HepG2 (cell line): ENCODE measurements around the gene FUOM. TPM values are rescaled to one million over a fixed set of nuclear protein-coding genes. Genes with fewer than 3 reads are reported as not detected.

Source experiments
- AHR ChIP-seq: IDR thresholded peaks from 2 replicates; pipeline ENCODE4 v1.6.1; 2018; ENCODE audit warnings: missing genetic modification reagents, missing compliant biosample characterization
- CC2D1A ChIP-seq: sonication (generic); formaldehyde crosslinking; IDR thresholded peaks from 2 replicates; pipeline ENCODE4 v1.8.1; 2023; ENCODE audit warnings: mild to moderate bottlenecking, missing genetic modification reagents
- CHCHD3 ChIP-seq: sonication (generic); formaldehyde crosslinking; IDR thresholded peaks from 2 replicates; pipeline ENCODE4 v1.8.0; 2022; ENCODE audit warnings: mild to moderate bottlenecking, missing genetic modification reagents, moderate library complexity
- EP300 ChIP-seq, 3 experiments: sonication (generic) in 1 of 3; formaldehyde crosslinking in 1 of 3; IDR thresholded peaks; 2 replicates each; pipeline versions ENCODE4 v1.5.1 to v1.6.1; 2011 to 2020; ENCODE audit warnings: low read depth in 2 of 3, low read length in 2 of 3, borderline replicate concordance in 1 of 3, improper control_type of control experiment in 1 of 3, mild to moderate bottlenecking in 1 of 3, missing genetic modification reagents in 1 of 3, moderate library complexity in 1 of 3
- LCORL ChIP-seq, 2 experiments: fragments of 450-650 bp in 1 of 2; sonication (generic) in 1 of 2; formaldehyde crosslinking in 1 of 2; IDR thresholded peaks; 2 replicates each; pipeline versions ENCODE4 v1.5.0 to v1.6.1; 2017 to 2020; ENCODE audit warnings: antibody characterized with exemption in 1 of 2, missing genetic modification reagents in 1 of 2
- MED13 ChIP-seq: sonication (generic); formaldehyde crosslinking; IDR thresholded peaks from 2 replicates; pipeline ENCODE4 v1.5.0; 2020; ENCODE audit warnings: missing genetic modification reagents
- MXD1 ChIP-seq: sonication (generic); formaldehyde crosslinking; IDR thresholded peaks from 2 replicates; pipeline ENCODE4 v1.4.0; 2020; ENCODE audit warnings: mild to moderate bottlenecking, missing genetic modification reagents
- NFE2 ChIP-seq: sonication (generic); formaldehyde crosslinking; IDR thresholded peaks from 2 replicates; pipeline ENCODE4 v1.4.0; 2020; ENCODE audit warnings: missing genetic modification reagents
- PHF5A ChIP-seq: IDR thresholded peaks from one replicate; pipeline ENCODE4 v1.6.1; 2018; ENCODE audit warnings: low read depth, missing genetic modification reagents; ENCODE audit not compliant: unreplicated experiment
- PTBP1 ChIP-seq: fragments of 200-400 bp; formaldehyde crosslinking; IDR thresholded peaks from 2 replicates; pipeline ENCODE4 v1.6.1; 2018; ENCODE audit warnings: low read length, low read depth; ENCODE audit not compliant: poor library complexity, severe bottlenecking
- TEAD3 ChIP-seq: optimal IDR thresholded peaks from 2 replicates; pipeline ENCODE3; 2016; ENCODE audit warnings: borderline replicate concordance
- TP53 ChIP-seq: sonication (generic); formaldehyde crosslinking; conservative IDR thresholded peaks from 2 replicates; pipeline ENCODE4 v1.4.0; 2020; ENCODE audit warnings: missing genetic modification reagents
- TRIM22 ChIP-seq: fragments of 450-650 bp; IDR thresholded peaks from 2 replicates; pipeline ENCODE4 v1.6.1; 2017
- YY1 ChIP-seq: IDR thresholded peaks from 2 replicates; pipeline ENCODE4 v1.6.1; 2011; ENCODE audit warnings: low read length, low read depth, moderate library complexity, mild to moderate bottlenecking; ENCODE audit not compliant: insufficient read depth, insufficient replicate concordance
- ZNF3 ChIP-seq: IDR thresholded peaks from 2 replicates; pipeline ENCODE4 v1.7.0; 2017; ENCODE audit warnings: inconsistent platforms
- ZNF337 ChIP-seq: sonication (generic); formaldehyde crosslinking; IDR thresholded peaks from 2 replicates; pipeline ENCODE4 v1.5.1; 2020; ENCODE audit warnings: missing genetic modification reagents, low read depth, mild to moderate bottlenecking, borderline replicate concordance
- ZNF432 ChIP-seq: sonication (generic); formaldehyde crosslinking; IDR thresholded peaks from 2 replicates; pipeline ENCODE4 v1.5.0; 2020; ENCODE audit warnings: missing genetic modification reagents, mild to moderate bottlenecking, borderline replicate concordance
- ZNF577 ChIP-seq: sonication (generic); formaldehyde crosslinking; IDR thresholded peaks from 2 replicates; pipeline ENCODE4 v1.4.0; 2020; ENCODE audit warnings: mild to moderate bottlenecking, low read depth, missing genetic modification reagents, borderline replicate concordance
- ZNF646 ChIP-seq: sonication (generic); formaldehyde crosslinking; IDR thresholded peaks from 2 replicates; pipeline ENCODE4 v1.9.0; 2021; ENCODE audit warnings: mild to moderate bottlenecking, missing genetic modification reagents
- ZNF781 ChIP-seq: sonication (generic); formaldehyde crosslinking; IDR thresholded peaks from 2 replicates; pipeline ENCODE4 v1.5.1; 2020; ENCODE audit warnings: borderline replicate concordance, mild to moderate bottlenecking, missing genetic modification reagents; ENCODE audit errors: not compliant biosample characterization
- ZNF841 ChIP-seq: sonication (generic); formaldehyde crosslinking; IDR thresholded peaks from 2 replicates; pipeline ENCODE4 v1.8.1; 2023; ENCODE audit warnings: missing genetic modification reagents, borderline replicate concordance
- polyA plus RNA-seq, 8 experiments: library from polyadenylated mRNA; depleted of rRNA in 3 of 8; stranded (reverse) in 7 of 8; unstranded in 1 of 8; fragments of >200 nt; fragmentation: Illumina TruSeq in 4 of 8; extraction: Trizol in 4 of 8; gene quantifications; 2 replicates each; pipeline versions ENCODE4 v1.2.1 to v1.2.3, GENCODE V29; 2011 to 2016; ENCODE audit warnings: low read depth in 4 of 8, missing spikeins in 1 of 8, mixed read lengths in 1 of 8; ENCODE audit not compliant: insufficient read depth in 1 of 8
- total RNA-seq, 5 experiments: library from RNA; depleted of rRNA; stranded (reverse); fragments of >200 nt; fragmentation: Illumina TruSeq; extraction: Trizol; gene quantifications; 2 replicates each; pipeline ENCODE4 v1.2.3, GENCODE V29; 2016; ENCODE audit warnings: low read depth in 1 of 5

Gene FUOM
- total and polyA plus RNA-seq, 2 of the 13 experiments (the other 11 are each of a cell fraction or from before 2014, with no cell fraction given) = 27.5 to 60.4 TPM

GRCh38 chr10:133347710-133348517 is 9.9 kb downstream of the FUOM start (continued):
- TF ChIP-seq ZNF646 (CRISPR knock-in tag) (peak; percentile 27; the same call in 1 of the 2 replicates), EP300 (IDR thresholded peaks at IDR 0.05; ENCODE audit: low read depth in 2 of 2, low read length in 2 of 2) (peak in 1 of 2 experiments; percentile 66; a peak in 1 of 4 replicates), EP300 (CRISPR knock-in tag; IDR thresholded peaks at IDR 0.05; ENCODE audit: borderline replicate concordance) (peak; percentile 28; the same call in 1 of the 2 replicates), ZNF3 (CRISPR knock-in tag) (no peak), TEAD3 (peak; percentile 26), ZNF337 (CRISPR knock-in tag) (0 out of 2 replicates have a peak, but pooled peaks have one; percentile 40), AHR (no peak), ZNF841 (no peak), YY1 (no peak), ZNF432 (CRISPR knock-in tag) (no peak), ZNF781 (CRISPR knock-in tag) (no peak), PHF5A (CRISPR knock-in tag) (no peak), LCORL (IDR thresholded peaks at IDR 0.05) (no peak), LCORL (CRISPR knock-in tag; IDR thresholded peaks at IDR 0.05) (peak; percentile 76; the same call in 1 of the 2 replicates), CHCHD3 (CRISPR knock-in tag) (no peak), ZNF577 (CRISPR knock-in tag) (no peak), CC2D1A (CRISPR knock-in tag) (no peak), PTBP1 (peak; percentile 67), TRIM22 (no peak), MXD1 (CRISPR knock-in tag) (peak; percentile 46; the same call in 1 of the 2 replicates), NFE2 (no peak), TP53 (CRISPR knock-in tag) (no peak), MED13 (no peak)
